K562 (cell line): Measurements from ENCODE around the gene SKIC3. TPM values are rescaled to one million over a fixed set of nuclear protein-coding genes. Genes with fewer than 3 reads are reported as not detected.

Experiments used
- ATAC-seq: fragments of 200-7000 bp; cut with Tn5 transposase; 3 replicates; pipeline ENCODE4 v1.9.1; 2020; ENCODE audit warnings: moderate library complexity
- BruUV-seq: library from RNA; stranded (reverse); fragments of 400-500 nt; replicated peaks from 2 replicates; lab custom pipeline; 2021; lab: Mats Ljungman, UMichigan
- CTCF ChIA-PET: fragments of 300-600 bp; formaldehyde crosslinking; extraction: SDS; loops from one replicate; lab custom pipeline; 2021; ENCODE audit warnings: low intra/inter-chr PET ratio; lab: Yijun Ruan, JAX
- POLR2A ChIA-PET: fragments of 300-600, 350-650 bp; sonication (Branson Sonifier 250); formaldehyde crosslinking; extraction: SDS; loops from one replicate; lab custom pipeline; 2021; ENCODE audit warnings: antibody characterized with exemption, inconsistent platforms; lab: Yijun Ruan, JAX
- DNase-seq, 4 experiments: peaks; one replicate each; pipeline versions ENCODE4 v3.0.0 to v3.0.0-alpha.2; 2011 to 2018; ENCODE audit warnings: low spot score in 3 of 4, mixed read lengths in 3 of 4; ENCODE audit errors: extremely low read depth in 1 of 4
- FAIRE-seq: peaks from 2 replicates; lab custom pipeline; 2011; peaks lifted over from hg19 to GRCh38; lab: Jason Lieb, UNC
- H2AFZ ChIP-seq: 2 replicates; pipeline ENCODE4 v1.6.0; 2011; ENCODE audit warnings: low read depth, low read length, control low read depth, inconsistent platforms
- H3K27ac ChIP-seq: fragments of 200-600 bp; 3 replicates; pipeline ENCODE4 v1.8.0; 2011; ENCODE audit warnings: low read depth, mild to moderate bottlenecking, control low read depth, inconsistent platforms, low read length, moderate library complexity, mixed read lengths; ENCODE audit errors: extremely low read depth
- H3K27me3 ChIP-seq, 2 experiments: fragments of 300-600 bp in 1 of 2; 2 replicates in 1 of 2; 3 replicates in 1 of 2; pipeline versions ENCODE4 v1.6.0 to v1.8.0; 2011; ENCODE audit warnings: inconsistent platforms in 2 of 2, low read length in 2 of 2, mild to moderate bottlenecking in 1 of 2, mixed read lengths in 1 of 2, moderate library complexity in 1 of 2; ENCODE audit not compliant: control insufficient read depth in 2 of 2, insufficient read depth in 2 of 2
- H3K36me3 ChIP-seq: fragments of 300-600 bp; 3 replicates; pipeline ENCODE4 v1.8.0; 2011; ENCODE audit warnings: mild to moderate bottlenecking, low read length, inconsistent platforms; ENCODE audit not compliant: control insufficient read depth, insufficient read depth
- H3K4me1 ChIP-seq, 2 experiments: fragments of 200-600 bp in 1 of 2; replicated peaks in 1 of 2; 2 replicates in 1 of 2; 3 replicates in 1 of 2; pipeline versions ENCODE4 v1.5.1 to v1.8.0; 2011; ENCODE audit warnings: inconsistent platforms in 2 of 2, low read length in 2 of 2, mild to moderate bottlenecking in 1 of 2, mixed read lengths in 1 of 2, moderate library complexity in 1 of 2; ENCODE audit not compliant: control insufficient read depth in 2 of 2, insufficient read depth in 2 of 2
- H3K4me2 ChIP-seq: 2 replicates; pipeline ENCODE4 v1.6.1; 2011; ENCODE audit warnings: low read length, control low read depth, inconsistent platforms, mixed read lengths; ENCODE audit not compliant: insufficient read depth
- H3K4me3 ChIP-seq: fragments of 200-600 bp; sonication (generic), shearing (Covaris generic); 2 replicates; pipeline ENCODE4 v1.5.1; 2016; ENCODE audit warnings: control low read depth, inconsistent platforms
- H3K79me2 ChIP-seq: fragments of 200-600 bp; 3 replicates; pipeline ENCODE4 v1.8.0; 2011; ENCODE audit warnings: low read length, inconsistent platforms; ENCODE audit not compliant: control insufficient read depth, insufficient read depth
- H3K9ac ChIP-seq, 2 experiments: 2 replicates each; pipeline versions ENCODE4 v1.6.0 to v1.6.1; 2011; ENCODE audit warnings: low read depth in 2 of 2, low read length in 2 of 2, control low read depth in 1 of 2, inconsistent platforms in 1 of 2, mild to moderate bottlenecking in 1 of 2, mixed read lengths in 1 of 2; ENCODE audit not compliant: insufficient read depth in 1 of 2
- H3K9me1 ChIP-seq: one replicate; pipeline ENCODE4 v1.6.0; 2011; ENCODE audit warnings: inconsistent platforms, mild to moderate bottlenecking, low read length, moderate library complexity; ENCODE audit not compliant: control insufficient read depth, insufficient read depth
- H3K9me3 ChIP-seq: replicated peaks from 2 replicates; pipeline ENCODE4 v1.5.1; 2011; ENCODE audit warnings: low read depth, low read length, inconsistent platforms; ENCODE audit not compliant: control insufficient read depth, insufficient read depth
- H4K20me1 ChIP-seq: replicated peaks from 2 replicates; pipeline ENCODE4 v1.6.1; 2011; ENCODE audit warnings: low read length, inconsistent platforms, mixed read lengths; ENCODE audit not compliant: control insufficient read depth, insufficient read depth
- BCOR ChIP-seq: fragments of 450-650 bp; IDR thresholded peaks from 2 replicates; pipeline ENCODE4 v1.6.1; 2016
- CTCF ChIP-seq, 3 experiments: IDR thresholded peaks in 2 of 3; conservative IDR thresholded peaks in 1 of 3; 2 replicates each; pipeline ENCODE4 v1.5.1; 2011 to 2012; ENCODE audit warnings: low read length in 3 of 3, mild to moderate bottlenecking in 3 of 3, control low read depth in 2 of 3, improper control_type of control experiment in 1 of 3, inconsistent platforms in 1 of 3, low read depth in 1 of 3, mixed read lengths in 1 of 3, moderate library complexity in 1 of 3; ENCODE audit not compliant: insufficient read depth in 2 of 3
- DPF2 ChIP-seq: fragments of 450-650 bp; IDR thresholded peaks from 2 replicates; pipeline ENCODE4 v1.6.1; 2016
- FOXA3 ChIP-seq, 2 experiments: fragments of 450-650 bp in 1 of 2; sonication (generic) in 1 of 2; formaldehyde crosslinking; IDR thresholded peaks in 1 of 2; conservative IDR thresholded peaks in 1 of 2; 2 replicates each; pipeline versions ENCODE4 v1.4.0 to v1.8.0; 2020 to 2022; ENCODE audit warnings: mild to moderate bottlenecking in 2 of 2, missing genetic modification reagents in 1 of 2
- SMARCA4 ChIP-seq: fragments of 450-650 bp; IDR thresholded peaks from 2 replicates; pipeline ENCODE4 v1.6.1; 2016
- TEAD4 ChIP-seq, 2 experiments: sonication (generic) in 1 of 2; formaldehyde crosslinking in 1 of 2; IDR thresholded peaks; 2 replicates each; pipeline versions ENCODE4 v1.6.1 to v1.8.0; 2012 to 2022; ENCODE audit warnings: borderline replicate concordance in 1 of 2, inconsistent platforms in 1 of 2, low read length in 1 of 2, mild to moderate bottlenecking in 1 of 2, missing genetic modification reagents in 1 of 2
- UBTF ChIP-seq, 2 experiments: IDR thresholded peaks; 2 replicates each; pipeline ENCODE4 v1.6.1; 2012; ENCODE audit warnings: improper control_type of control experiment in 2 of 2, low read depth in 2 of 2, low read length in 2 of 2, borderline replicate concordance in 1 of 2
- ZBTB34 ChIP-seq: fragments of 250-450 bp; sonication (Bioruptor Pico); IDR thresholded peaks from 2 replicates; pipeline ENCODE4 v1.8.0; 2021; ENCODE audit warnings: mild to moderate bottlenecking, moderate library complexity
- ZEB2 ChIP-seq: fragments of 450-650 bp; IDR thresholded peaks from 2 replicates; pipeline ENCODE4 v1.6.1; 2016
- ZNF384 ChIP-seq: IDR thresholded peaks from 2 replicates; pipeline ENCODE4 v1.6.1; 2012; ENCODE audit warnings: low read depth, low read length, improper control_type of control experiment
- WGBS: fragments of 100-300 bp; shearing (Covaris generic); methylation state at CpG from one replicate; pipeline ENCODE4 v1.1.6; 2016; ENCODE audit warnings: low coverage, mixed read lengths; ENCODE audit not compliant: insufficient coverage; ENCODE audit errors: missing lambda C conversion rate; 5-methylcytosine and 5-hydroxymethylcytosine counted together
- in situ Hi-C: fragments of 300-500 bp; cut with MboI; formaldehyde crosslinking; loops from 4 replicates; pipeline ENCODE4 v1.15.0; 2018; ENCODE audit warnings: inconsistent platforms, mixed read lengths
- intact Hi-C: fragments of 100-400 bp; cut with micrococcal nuclease; formaldehyde crosslinking; loops from 2 replicates; pipeline ENCODE4 v1.14.2; 2022
- polyA plus RNA-seq, 8 experiments: library from polyadenylated mRNA; depleted of rRNA in 4 of 8; stranded (reverse) in 5 of 8; unstranded in 3 of 8; fragments of >200 nt; fragmentation: Nextera tagmentation in 2 of 8; fragmentation: Illumina TruSeq in 1 of 8; extraction: Ambion mirVana in 2 of 8; extraction: Trizol in 1 of 8; gene quantifications; 2 replicates each; pipeline versions ENCODE4 v1.2.1 to v1.2.3, GENCODE V29; 2011 to 2014; ENCODE audit warnings: inconsistent platforms in 1 of 8, missing spikeins in 1 of 8
- total RNA-seq, 7 experiments: library from RNA; depleted of rRNA in 6 of 7; stranded (reverse); fragments of >200 nt in 6 of 7; fragmentation: Illumina TruSeq in 2 of 7; extraction: Trizol in 2 of 7; gene quantifications; 2 replicates each; pipeline versions ENCODE4 v1.2.1 to v1.2.3, GENCODE V29; 2011 to 2021; ENCODE audit warnings: low replicate concordance in 1 of 7
- TF ChIP-seq, protein P1 (sequence below): sonication (generic); formaldehyde crosslinking; IDR thresholded peaks from 2 replicates; pipeline ENCODE4 v1.5.0; 2020; ENCODE audit warnings: missing genetic modification reagents
- TF ChIP-seq, protein P2 (sequence below): IDR thresholded peaks from 3 replicates; pipeline ENCODE4 v1.6.1; 2011; ENCODE audit warnings: borderline replicate concordance, mild to moderate bottlenecking; ENCODE audit not compliant: insufficient read length, insufficient read depth

Gene SKIC3
- total and polyA plus RNA-seq, 9 of the 15 experiments (the other 6 are each of a cell fraction or from before 2014, with no cell fraction given) = 30.7 to 72.4 (median 44.1) TPM

- TF ChIP-seq TEAD4 (IDR thresholded peaks at IDR 0.05; ENCODE audit: low read length) = no peak
- TF ChIP-seq TEAD4 (CRISPR knock-in tag; IDR thresholded peaks at IDR 0.05; ENCODE audit: borderline replicate concordance) = no peak
- TF ChIP-seq, all 486 proteins: peak for 5
Measured at GRCh38 chr5:95555553-95555952, 776 bp upstream of the SKIC3 start (continued).

DNA sequence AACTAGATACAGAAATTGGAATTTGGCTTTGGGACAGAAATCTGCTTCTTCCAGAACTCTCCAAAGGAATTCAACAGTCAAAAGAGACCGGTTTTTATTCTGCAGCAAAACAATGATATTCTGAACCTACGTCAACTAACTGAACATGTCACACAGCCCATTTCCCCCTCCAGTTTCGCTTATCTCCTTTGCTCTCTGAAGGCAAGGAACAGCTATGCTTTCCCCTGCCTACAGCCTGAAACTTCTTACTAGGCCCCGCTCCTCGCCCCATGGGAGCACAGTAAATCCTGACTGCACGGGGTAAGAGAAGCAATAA lies 488 bp downstream of the SKIC3 start:
- in situ Hi-C loops (no loop called here), intact Hi-C loops (loop anchor here (10.0 kb wide), 2 partner anchors 171 to 291 kb away; no protein-coding TSS in a partner anchor)
- DNase-seq = no peak
- Histone ChIP-seq H3K79me2 (peaks cover 52% of the 10 kb centered on the region), H3K4me3 (peak overlapping the region; percentile 66), H3K9me1 (no peaks in the 10 kb centered on the region), H3K27ac (peak overlapping the region; percentile 84), H3K36me3 (peaks cover 20% of the 10 kb centered on the region; the same call in 2 of the 3 replicates), H3K9me3 (no peaks in the 10 kb centered on the region), H4K20me1 (no peaks in the 10 kb centered on the region), H3K9ac (peak overlapping the region; percentile 79 to 94), H3K27me3 (no peaks in the 10 kb centered on the region), H3K4me2 (peak overlapping the region; percentile 97), H3K4me1 (peaks cover 7 to 15% of the 10 kb centered on the region in 2 experiments; a peak in 4 of 5 replicates), H2AFZ (peak overlapping the region; percentile 97)
- no peak for FAIRE-seq
- ATAC-seq = peak; percentile 65
- TSS peak; percentile 72 for BruUV-seq
- CTCF ChIA-PET = interaction anchor here (1.2 kb wide), 1 partner anchor 90 kb away, joined by 4 read pairs; no protein-coding TSS in a partner anchor
- POLR2A ChIA-PET = interaction anchor here (0.6 to 1.6 kb wide), 7 partner anchors 10 to 145 kb away, joined by 3 to 9 read pairs (median 3); no protein-coding TSS in a partner anchor
- 0% methylated on average over 6 of the region's 6 CpGs for WGBS
- TF ChIP-seq ZNF384 = no peak
- TF ChIP-seq, protein P1, sequence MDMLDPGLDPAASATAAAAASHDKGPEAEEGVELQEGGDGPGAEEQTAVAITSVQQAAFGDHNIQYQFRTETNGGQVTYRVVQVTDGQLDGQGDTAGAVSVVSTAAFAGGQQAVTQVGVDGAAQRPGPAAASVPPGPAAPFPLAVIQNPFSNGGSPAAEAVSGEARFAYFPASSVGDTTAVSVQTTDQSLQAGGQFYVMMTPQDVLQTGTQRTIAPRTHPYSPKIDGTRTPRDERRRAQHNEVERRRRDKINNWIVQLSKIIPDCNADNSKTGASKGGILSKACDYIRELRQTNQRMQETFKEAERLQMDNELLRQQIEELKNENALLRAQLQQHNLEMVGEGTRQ (CRISPR knock-in tag) = no peak
- TF ChIP-seq CTCF (IDR thresholded peaks at IDR 0.05 in 2 of 3, conservative IDR thresholded peaks at IDR 0.05 in 1 of 3; ENCODE audit: insufficient read depth in 2 of 3, low read depth in 1 of 3, low read length in 3 of 3) = no peak
- no peak for TF ChIP-seq ZBTB34 (CRISPR knock-in tag)
- TF ChIP-seq ZEB2 = no peak
- TF ChIP-seq, protein P2, sequence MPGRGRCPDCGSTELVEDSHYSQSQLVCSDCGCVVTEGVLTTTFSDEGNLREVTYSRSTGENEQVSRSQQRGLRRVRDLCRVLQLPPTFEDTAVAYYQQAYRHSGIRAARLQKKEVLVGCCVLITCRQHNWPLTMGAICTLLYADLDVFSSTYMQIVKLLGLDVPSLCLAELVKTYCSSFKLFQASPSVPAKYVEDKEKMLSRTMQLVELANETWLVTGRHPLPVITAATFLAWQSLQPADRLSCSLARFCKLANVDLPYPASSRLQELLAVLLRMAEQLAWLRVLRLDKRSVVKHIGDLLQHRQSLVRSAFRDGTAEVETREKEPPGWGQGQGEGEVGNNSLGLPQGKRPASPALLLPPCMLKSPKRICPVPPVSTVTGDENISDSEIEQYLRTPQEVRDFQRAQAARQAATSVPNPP = no peak
- TF ChIP-seq DPF2 = peak; percentile 41
- peak; percentile 42 for TF ChIP-seq SMARCA4
- TF ChIP-seq BCOR = 0 out of 2 replicates have a peak, but pooled peaks have one; percentile 6
- TF ChIP-seq UBTF (IDR thresholded peaks at IDR 0.05; ENCODE audit: borderline replicate concordance in 1 of 2, low read depth in 2 of 2, low read length in 2 of 2) = no peak
- TF ChIP-seq FOXA3 (CRISPR knock-in tag; conservative IDR thresholded peaks at IDR 0.05 in 1 of 2, IDR thresholded peaks at IDR 0.05 in 1 of 2) = 0 out of 4 replicates have a peak, but pooled peaks of 1 of the 2 experiments have one; percentile 10
